ENCODE results near the gene WDR64.

GRCh38 chr1:241646201-241646600, 5.9 kb upstream of the WDR64 start:
- TF ChIP-seq CTCF (conservative IDR thresholded peaks at IDR 0.05) (no peak), ZFX (IDR thresholded peaks at IDR 0.05) (no peak)

Data from C4-2B (cell line).